ENCODE measurements around the gene NEDD4L. TPM values are rescaled to one million over a fixed set of nuclear protein-coding genes. Genes with fewer than 3 reads are reported as not detected.
"Not testable (repeated sequence)": the region's sequence is repeated elsewhere in the genome, so short reads cannot be mapped to it uniquely, and the experiment has no call there.

Gene NEDD4L
- total RNA-seq, 1 experiment from 2014 or later: 83.9 TPM

DNA sequence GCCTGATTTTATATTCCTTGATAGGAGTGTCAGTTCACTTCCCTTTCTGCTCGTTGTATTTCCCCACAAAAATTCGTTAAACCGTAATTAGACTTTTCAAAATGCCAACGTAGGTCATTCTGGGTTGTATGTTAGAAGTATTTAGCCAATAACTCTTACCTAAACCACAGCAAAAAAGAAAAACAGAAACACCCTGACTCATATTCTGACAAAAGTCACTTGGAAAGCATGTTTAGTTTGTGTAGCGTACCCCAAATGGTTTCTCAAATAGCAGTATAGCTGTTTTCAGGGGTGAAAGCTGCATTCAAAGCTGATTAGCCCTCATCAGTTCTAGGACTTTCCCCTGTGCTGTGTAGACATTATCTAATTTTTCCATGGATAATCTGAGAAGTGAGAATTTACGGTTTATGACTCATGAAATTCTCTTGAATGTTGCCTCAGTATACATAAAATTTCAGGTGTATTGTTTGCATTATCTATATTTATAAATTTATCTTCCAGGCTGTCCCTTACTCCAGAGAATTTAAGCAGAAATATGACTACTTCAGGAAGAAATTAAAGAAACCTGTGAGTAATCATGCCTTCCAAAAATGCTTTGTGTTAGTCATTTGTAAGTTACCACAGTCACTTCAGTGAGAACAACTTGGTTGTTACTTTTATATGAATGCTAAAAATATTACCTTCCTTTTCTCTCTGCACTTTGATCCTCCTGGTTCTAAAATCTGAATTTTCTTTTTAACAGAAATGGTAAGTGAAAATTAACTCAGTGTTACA, 319.9 kb downstream of the NEDD4L start:
- DNase-seq (ENCODE audit: low read depth): peak; percentile 70

GRCh38 chr18:58364876-58365528, 321.0 kb downstream of the NEDD4L start:
- DNase-seq (ENCODE audit: low read depth): peak; percentile 91

DNA sequence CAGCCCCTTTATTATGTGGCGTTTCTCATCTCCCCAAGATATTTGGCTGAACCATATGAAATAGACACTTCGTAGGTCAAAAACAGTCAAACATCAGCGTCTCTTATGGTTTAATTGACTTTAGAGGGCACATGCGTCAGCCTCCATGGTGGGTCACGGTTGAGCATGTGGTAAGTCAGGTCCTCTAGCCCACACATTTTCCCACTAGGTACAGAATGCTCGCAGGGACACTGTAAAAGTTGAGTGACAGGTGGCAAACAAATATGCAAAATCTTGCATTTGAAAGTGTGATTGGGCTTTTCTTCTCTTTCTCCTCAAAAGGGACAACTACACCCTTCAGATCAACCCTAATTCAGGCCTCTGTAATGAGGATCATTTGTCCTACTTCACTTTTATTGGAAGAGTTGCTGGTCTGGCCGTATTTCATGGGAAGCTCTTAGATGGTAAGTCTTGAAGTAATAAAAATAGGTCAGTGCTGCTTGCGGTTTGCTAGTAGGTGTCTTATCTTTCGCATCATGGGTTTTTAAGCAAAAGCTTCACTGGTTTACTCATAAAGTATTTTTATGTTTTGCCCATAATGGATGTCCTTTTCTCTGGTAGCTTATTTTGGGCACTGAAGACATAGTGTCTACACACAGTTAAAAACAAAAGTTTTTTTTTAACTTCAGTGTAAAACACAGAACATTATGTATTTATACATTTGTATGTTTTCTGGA, 323.6 kb downstream of the NEDD4L start:
- no peak for DNase-seq (ENCODE audit: low read depth)

GRCh38 chr18:58369616-58370015, 325.6 kb downstream of the NEDD4L start:
- no peak for DNase-seq (ENCODE audit: low read depth)

DNA sequence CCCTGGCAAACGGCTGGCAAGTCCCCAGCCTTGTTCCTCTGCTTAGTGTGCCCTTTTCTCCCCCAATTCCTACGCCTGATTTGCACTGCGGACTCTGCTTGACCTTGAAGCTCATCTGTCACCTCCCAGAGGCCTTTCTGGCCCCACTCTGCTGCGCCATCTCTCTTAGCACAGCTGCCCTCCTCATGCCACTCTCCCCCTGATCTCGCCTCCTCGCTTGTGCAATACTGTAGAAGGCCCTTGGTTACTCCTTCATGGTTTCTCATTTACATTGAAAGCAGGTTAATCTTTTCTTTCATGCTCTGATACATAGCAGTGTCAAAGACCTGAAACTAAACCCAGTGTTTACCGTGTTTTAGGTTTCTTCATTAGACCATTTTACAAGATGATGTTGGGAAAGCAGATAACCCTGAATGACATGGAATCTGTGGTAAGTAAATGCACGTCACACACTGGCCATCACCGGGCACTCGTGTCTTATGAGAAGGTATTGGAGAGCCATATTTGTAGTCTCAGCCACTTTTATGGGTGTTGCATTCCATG, 326.1 kb downstream of the NEDD4L start:
- no peak for DNase-seq (ENCODE audit: low read depth)

GRCh38 chr18:58370612-58371011, 326.6 kb downstream of the NEDD4L start:
- no peak for DNase-seq (ENCODE audit: low read depth)

- DNase-seq (ENCODE audit: low read depth): no peak
Measured at GRCh38 chr18:58373481-58373880, 329.5 kb downstream of the NEDD4L start.

DNA sequence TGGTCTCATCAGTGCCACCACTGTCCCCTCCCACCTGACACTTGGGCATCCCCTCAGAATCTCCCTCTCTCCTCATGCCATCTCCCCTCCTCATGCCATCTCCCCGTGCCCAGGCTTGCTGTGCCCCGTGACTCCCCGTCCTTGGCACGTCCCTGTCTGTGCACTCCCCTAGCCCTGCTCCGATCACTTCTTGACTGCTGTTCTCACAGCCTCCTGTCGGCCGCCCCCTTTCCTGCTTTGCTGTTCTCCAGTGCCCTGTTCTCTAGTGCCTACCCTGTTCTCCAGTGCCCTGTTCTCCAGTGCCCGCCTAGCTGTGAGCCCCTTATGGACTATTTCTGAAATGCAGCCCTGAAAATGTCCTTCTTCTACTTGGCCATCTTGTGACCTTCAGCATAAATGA, 331.0 kb downstream of the NEDD4L start:
- DNase-seq (ENCODE audit: low read depth): no peak

- no peak for DNase-seq (ENCODE audit: low read depth)
Measured at GRCh38 chr18:58378411-58379379, 334.7 kb downstream of the NEDD4L start.

GRCh38 chr18:58379443-58379842, 335.4 kb downstream of the NEDD4L start:
- no peak for DNase-seq (ENCODE audit: low read depth)

DNA sequence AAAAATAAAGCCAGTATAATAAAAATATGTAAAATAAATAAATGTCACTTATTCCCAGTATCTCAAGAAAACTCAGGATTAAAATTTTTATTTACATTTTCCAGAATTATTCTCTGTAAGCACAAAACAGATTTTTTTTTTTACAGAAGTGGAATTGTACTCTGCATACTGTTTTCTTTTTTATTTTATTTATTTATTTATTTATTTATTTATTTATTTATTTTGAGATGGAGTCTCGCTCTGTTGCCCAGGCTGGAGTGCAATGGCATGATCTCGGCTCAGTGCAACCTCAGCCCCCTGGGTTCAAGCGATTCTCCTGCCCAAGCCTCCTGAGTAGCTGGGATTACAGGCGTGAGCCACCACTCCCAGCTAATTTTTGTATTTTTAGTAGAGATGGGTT, 336.1 kb downstream of the NEDD4L start:
- DNase-seq (ENCODE audit: low read depth): not testable (repeated sequence)

DNA sequence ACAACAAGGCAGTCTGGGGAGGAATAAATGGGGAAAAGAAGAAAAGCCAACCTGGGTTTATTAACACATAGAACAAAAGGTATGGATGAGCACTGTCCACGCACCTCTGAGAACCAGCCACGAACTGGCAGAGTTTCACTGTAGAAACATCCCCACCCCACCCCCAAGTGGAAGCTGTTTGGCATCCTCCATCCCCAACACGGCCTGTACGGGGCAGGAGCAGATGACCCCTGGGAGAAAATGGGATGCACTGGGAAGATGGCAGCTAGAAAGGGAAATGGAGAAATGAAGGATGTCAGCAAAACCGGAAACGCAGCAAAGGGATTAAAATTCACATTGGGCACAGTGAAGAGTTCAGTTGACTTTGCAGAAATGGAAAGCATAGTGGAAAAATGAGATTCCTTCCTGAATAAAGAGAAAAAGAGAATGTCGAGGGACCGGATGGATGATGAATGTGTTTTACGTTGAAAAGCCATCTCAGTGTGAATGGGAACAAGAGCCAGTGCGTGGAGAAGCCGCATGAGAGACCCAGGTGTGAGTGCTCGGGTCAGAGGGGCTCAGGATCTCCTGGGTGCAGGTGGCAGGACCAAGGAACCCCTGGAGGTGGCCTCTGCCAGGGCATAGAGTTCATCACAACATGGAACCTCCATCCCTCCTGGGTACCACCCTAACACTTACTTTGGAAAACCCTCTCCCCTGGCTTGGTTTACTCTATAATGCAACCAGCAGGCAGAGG, 337.8 kb downstream of the NEDD4L start:
- DNase-seq (ENCODE audit: low read depth): no peak

DNA sequence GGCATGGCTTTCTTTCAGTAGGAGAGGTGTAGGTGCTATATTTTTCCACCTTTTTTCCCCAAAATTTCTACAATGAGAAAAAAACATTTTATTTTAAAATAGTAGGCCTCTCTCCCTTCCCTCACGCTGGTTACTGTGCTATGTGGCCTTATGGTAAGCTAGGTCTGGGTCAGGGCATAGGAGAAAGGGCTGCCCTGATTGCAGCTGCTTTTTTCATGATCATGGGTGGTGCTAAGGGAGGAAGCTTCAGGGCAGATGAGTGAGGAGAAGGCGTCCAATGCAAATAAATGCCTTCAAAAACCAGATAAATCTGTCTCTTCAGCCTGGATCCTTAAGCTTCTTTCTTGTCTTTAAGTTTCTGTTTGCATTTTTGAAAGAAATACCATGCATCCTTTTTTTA, 338.4 kb downstream of the NEDD4L start:
- DNase-seq (ENCODE audit: low read depth): no peak

- DNase-seq (ENCODE audit: low read depth): no peak
Measured at GRCh38 chr18:58385472-58385871, 341.4 kb downstream of the NEDD4L start.

DNA sequence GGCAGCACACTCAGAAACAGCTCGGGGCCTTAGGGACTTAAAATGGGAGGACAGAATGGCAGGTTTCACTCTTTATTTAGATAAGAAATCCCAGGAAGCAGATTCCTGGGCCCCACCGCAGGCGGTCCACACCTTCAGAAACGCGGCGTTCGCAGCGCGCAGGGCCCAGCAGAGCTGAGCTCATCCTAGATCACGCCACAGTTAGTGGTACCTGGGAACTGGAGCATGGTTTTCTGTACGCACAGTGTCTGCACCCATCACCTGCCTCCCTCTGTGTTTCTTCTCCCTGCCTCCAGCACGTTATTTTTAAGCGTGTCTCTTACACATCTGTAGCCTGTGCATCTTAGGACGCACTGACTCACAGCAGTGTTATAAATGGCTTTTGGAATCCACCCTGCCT, 342.8 kb downstream of the NEDD4L start:
- no peak for DNase-seq (ENCODE audit: low read depth)

GRCh38 chr18:58387716-58388115, 343.7 kb downstream of the NEDD4L start:
- no peak for DNase-seq (ENCODE audit: low read depth)

GRCh38 chr18:58388736-58389135, 344.7 kb downstream of the NEDD4L start:
- no peak for DNase-seq (ENCODE audit: low read depth)

DNA sequence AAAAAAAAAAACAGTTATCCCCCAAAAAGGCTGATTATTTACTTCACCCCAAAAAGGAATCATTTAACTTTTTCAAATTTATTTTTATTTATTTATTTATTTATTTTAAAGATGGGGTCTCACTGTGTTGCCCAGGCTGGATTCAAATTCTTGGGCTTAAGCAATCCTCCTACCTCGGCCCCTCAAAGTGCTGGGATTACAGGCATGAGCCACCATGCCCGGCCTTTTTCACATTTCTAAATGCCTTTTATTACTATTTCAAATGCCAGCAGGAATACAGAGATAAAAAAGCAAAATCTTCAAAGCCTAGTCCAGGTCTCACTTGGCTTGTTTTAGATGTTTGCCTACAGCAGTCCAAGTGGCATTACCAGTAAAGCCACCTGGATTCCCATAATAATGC, 345.7 kb downstream of the NEDD4L start:
- DNase-seq (ENCODE audit: low read depth): no peak

DNA sequence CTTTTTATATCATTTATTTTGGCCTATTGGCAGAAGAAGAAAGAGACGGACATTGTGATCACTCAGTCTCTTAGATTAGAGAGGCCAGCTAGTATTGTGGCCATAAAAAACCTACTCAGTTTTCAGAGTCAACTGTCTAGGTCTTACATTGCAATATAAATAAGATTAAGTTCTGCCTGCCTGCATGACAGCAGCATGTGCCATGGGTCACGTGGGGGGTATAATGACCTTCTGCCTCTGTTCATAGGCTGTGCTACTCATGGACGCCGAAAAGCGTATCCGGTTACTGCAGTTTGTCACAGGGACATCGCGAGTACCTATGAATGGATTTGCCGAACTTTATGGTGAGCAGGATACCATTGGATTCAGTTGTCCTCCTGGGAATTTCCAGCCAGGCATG, 346.4 kb downstream of the NEDD4L start:
- DNase-seq (ENCODE audit: low read depth): no peak

DNA sequence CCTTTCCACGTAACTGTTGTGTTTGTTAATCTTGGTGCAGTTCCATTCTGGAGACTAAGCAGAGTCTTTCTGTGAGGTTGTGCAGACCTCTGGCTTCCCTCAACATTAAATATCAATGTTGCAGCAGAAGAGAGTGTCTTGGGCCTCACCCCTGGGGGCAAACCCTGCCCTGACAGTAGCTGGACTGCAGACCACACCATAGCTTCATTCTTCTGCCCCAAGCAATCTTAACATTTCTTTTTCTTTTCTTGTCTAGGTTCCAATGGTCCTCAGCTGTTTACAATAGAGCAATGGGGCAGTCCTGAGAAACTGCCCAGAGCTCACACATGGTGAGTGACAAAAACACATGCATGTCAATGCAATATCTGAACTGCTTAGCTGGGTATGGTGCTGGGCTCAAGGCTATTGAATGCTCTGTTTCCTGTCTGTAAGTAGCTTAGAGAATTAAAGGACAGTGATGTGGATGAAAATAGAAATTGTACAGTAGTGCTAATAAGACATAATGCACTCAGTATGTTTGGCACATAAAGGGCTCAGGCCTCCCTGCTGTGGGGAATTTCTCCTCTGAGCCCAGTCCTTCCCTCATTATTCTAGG, 347.3 kb downstream of the NEDD4L start:
- no peak for DNase-seq (ENCODE audit: low read depth)

All from HT1080 (cell line).